Measurements from ENCODE around the gene NDOR1.

Gene NDOR1

DNA sequence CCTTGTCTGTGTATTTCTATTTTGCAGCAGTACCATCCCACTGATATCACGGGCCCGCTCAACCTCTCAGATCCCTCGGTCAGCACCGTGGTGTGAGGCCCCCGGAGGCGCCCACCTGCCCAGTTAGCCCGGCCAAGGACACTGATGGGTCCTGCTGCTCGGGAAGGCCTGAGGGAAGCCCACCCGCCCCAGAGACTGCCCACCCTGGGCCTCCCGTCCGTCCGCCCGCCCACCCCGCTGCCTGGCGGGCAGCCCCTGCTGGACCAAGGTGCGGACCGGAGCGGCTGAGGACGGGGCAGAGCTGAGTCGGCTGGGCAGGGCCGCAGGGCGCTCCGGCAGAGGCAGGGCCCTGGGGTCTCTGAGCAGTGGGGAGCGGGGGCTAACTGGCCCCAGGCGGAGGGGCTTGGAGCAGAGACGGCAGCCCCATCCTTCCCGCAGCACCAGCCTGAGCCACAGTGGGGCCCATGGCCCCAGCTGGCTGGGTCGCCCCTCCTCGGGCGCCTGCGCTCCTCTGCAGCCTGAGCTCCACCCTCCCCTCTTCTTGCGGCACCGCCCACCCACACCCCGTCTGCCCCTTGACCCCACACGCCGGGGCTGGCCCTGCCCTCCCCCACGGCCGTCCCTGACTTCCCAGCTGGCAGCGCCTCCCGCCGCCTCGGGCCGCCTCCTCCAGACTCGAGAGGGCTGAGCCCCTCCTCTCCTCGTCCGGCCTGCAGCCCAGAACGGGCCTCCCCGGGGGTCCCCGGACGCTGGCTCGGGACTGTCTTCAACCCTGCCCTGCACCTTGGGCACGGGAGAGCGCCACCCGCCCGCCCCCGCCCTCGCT, 37.5 kb upstream of the NDOR1 start:
- DNase-seq (ENCODE audit: low spot score) = no peak

DNA sequence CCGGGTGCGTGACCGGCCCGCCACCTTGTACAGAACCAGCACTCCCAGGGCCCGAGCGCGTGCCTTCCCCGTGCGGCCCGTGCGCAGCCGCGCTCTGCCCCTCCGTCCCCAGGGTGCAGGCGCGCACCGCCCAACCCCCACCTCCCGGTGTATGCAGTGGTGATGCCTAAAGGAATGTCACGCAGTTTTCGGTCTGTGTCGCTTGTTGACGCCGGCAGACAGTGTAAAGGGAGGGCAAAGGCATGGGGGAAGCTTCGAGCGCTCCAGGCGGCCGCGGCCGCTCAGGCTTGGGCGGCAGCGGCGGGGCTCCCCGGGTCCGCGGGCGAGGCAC, 37.0 kb upstream of the NDOR1 start:
- no peak for DNase-seq (ENCODE audit: low spot score)

DNA sequence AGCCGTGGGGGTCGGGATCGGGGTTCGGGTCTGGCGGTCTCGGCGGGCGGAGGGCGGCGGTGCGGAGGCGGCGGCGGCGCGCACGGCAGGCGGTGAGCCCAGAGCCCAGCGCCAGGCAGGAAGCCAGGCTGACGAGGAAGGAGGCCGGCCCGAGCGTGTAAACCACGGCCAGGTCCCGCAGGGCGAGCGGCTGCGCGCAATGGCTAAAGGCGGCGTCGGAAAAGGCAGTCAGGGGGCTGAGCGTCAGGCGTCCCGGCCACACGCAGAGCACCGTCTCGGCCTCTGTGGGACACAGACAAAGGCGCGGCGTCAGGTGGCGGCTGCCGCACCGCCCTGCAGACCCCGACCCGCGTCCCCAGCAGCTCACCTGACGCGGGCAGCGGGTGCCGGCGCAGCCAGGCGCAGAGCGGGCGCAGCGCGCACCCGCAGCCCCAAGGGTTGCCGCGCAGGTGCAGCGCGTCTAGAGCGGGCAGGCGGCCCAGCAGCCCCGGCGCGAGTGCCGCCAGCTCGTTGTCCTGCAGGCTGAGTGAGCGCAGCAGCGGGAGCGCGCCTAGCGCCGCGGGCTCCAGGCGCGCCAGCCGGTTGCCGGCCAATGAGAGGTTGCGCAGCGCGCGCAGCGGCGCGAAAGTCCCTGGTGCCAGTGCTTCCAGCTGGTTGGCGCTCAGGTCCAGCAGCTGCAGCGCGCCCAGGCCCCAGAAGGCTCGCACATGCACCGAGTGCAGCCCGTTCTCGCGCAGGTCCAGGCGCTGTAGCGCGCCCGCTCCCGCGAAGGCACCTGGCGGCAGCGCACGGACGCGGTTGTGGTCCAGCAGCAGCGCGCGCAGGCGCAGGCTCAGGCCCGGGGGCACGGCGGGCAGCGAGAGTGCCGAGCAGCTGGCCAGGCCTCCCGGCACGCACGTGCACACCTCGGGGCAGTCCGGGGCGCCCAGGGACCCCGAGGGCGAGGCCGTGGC, 36.3 kb upstream of the NDOR1 start:
- DNase-seq (ENCODE audit: low spot score) = no peak

DNA sequence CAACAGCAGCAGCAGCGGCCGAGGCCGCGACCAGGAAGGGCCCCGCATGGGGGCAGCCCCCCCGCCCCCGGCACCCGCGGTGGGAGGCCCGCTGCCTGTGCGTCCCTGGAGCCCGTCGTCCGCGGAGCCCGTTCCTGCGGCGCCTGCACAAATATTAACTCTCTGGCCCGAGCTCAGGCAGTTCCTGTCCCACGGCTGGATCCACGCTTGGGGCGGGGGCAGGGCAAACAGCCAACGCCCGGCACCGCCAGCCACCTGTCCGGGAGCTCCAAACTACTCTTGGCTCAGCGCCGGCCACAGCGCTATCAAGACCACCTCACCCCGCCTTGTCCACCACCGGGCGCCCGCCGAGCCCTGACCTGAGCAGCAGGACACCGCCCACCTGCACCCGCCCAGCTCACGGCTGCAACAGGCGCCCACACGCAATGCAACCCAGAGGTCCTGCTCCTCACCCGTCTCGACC, 35.6 kb upstream of the NDOR1 start, which contains the start of gene LRRC26:
TSS of gene LRRC26 (minus strand) at position 156 of the 463 bp plus-strand sequence. CDS start at position 48, 108 bp downstream.
- DNase-seq (ENCODE audit: low spot score) = peak; percentile 38

DNA sequence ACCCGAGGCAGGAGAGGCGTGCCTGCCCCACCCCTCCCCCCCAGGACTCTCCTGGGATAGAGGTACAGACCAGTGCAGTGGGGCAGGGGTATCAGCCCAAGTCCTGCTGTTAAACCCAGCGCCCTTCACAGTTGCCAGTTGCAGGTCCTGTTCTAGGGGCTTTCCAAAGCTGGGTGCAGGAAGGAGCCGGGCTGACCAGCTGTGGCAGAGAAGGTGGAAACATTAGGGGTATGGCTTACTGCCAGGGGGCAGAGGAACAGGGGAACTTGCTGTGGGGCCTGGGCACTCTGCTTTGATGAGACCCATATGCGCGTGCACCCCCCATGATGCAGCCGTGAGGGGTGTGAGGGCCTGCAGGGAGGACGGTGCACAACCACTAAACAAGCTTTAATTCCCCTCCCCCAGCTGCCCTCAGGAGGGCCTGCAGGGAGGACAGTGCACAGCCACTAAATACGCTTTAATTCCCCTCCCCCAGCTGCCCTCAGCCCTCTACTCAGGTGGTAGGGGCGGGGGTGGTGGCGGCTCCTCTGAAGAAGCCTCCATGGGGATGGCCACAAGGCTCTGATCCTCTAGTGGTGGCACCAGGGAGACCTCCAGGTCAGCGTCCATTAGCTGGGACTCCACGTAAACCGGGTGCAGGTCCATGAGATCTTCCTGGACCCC, 34.9 kb upstream of the NDOR1 start:
- DNase-seq (ENCODE audit: low spot score) = peak; percentile 69

DNA sequence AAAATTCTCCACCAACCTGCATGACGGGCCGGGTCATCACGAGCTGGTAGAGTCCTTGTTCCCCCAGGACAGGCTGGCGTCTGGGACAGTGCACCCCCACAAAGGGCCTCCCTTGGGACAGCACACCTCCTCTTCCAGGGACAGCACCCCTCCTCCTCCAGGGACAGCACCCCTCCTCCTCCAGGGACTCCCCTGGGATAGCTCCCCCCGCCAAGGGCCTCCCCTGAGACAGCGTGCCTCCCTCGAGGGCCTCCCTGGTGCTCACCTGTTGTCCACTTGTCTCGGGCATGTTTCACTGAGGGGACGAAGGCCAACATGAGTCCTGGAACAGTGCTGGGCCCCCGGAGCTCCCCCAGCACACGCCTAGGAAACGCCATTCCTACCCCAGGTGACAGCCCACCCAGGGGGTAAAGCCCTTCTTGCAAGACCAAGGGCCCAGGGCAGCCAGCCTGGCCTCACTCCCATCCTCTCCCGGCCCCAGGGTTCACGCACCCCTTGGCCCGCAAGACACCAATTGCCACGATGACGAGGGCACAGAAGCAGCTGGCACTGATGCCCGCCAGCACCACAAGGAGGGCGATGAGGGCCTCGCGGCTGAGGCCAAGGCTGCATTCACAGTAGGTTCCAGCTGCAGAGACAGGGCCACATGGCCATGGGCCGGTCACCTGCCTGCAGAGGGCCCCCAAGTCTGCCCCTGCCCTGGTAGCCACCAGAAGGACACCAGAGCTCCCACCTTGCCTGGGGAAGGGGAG, 34.2 kb upstream of the NDOR1 start:
- no peak for DNase-seq (ENCODE audit: low spot score)

DNA sequence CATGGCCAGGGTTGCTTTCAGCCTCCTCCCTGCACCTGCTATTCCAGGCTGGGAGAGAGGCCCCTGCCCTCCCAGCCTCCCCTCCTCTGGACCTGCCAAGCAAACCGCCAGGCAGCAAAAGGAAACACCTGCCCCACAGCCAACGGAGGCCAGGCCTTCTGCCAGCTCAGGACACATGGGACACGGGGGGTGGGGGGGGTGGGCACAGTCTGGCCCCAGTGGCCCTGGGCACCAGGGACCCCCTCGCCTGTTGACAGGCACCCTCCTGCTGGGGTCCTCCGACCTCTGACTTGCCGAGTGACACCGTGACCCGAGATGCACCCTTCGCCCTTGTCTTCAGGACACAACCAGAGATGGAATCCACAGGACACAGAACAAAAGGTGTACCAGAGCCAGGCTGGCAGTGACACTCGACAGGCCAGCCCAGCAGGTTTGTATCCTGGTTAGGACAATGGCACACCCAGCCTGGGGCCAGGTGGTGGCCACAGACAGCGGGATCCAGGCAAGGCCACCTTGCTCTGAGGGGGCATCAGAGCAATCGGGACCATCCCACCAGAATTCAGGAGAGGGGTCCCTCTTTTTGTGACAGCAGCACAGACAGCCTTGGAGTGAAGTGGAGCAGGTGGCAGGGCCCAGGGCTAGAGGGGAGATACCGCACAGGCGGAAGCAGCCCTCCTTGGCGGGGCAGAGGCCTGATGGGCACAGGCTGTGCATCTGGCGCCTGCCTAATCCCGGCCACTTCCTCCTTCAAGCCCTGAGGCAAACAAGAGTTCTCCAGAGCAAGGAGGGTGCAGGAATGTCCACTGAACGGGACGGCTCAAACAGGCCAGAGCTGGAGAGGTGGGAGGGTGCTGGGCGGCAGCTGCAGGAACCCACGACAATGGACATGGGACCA, 32.4 kb upstream of the NDOR1 start:
- peak; percentile 46 for DNase-seq (ENCODE audit: low spot score)

DNA sequence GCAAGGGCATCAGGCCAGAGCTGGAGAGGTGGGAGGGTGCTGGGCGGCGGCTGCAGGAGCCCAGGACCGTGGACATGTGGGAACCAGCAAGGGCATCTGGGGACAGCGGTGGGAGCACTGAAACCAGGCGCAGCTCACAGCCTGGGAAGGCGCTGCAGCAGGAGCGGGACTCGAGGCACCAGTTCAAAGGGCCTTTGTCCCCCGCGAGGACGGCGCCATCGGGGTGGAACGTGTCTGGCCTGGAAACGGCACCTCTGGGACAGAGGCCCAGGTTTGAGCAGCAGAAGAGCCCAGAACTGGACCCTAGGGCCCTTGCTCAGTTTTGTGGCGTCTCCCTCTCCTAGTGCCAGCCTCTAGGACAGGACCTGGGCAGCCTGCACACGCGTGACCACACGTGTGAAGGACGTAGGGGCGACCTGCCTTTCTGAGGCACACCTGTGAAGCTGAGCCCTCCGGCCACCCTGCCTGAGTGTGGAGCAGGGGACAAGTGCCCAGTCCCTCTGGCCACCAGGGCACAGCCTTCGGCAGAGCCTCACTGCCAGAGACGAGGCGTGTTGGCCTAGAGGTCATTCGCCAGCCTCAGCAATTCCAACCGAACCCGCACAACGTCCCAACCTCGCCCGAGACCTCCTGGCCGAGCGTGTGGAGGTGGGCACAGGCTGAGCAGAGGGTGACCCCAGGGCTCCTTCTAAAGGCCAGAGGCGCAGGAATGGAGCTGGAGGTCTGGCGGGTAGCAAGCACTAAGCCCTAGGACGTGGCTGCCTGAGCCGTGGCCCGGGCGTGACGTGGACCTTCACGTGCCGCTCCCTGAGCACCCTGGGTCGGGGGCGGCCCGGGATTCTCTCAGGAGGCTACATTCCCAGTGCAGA, 31.5 kb upstream of the NDOR1 start:
- DNase-seq (ENCODE audit: low spot score) = no peak

DNA sequence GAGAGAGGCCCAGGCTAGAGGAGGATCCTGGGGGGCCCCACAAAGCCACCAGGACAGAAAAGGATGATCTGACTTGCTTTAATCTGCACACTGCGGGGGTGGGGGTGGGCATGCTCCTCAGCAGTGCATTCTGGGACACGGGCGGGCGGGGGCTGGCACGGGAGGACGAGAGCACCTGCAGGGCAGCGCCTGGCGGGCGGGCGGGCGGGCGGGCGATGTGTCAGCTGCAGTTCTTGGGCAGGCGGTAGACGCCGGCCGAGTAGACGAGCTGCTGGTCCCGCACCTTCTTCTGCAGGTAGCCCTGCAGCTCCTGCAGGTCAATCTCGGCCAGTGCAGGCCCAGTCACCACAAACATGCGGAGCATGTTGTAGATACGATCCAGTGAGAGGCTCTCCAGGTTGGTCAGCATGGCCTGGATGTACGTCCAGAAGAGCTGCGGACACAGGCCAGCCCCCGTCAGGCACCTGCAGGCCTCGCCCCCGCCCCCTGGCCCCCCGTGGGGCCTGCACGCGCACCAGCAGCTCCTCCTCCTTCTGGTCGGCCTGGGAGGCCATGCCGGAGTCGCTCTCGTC, 30.7 kb upstream of the NDOR1 start:
- DNase-seq (ENCODE audit: low spot score) = peak; percentile 39

DNA sequence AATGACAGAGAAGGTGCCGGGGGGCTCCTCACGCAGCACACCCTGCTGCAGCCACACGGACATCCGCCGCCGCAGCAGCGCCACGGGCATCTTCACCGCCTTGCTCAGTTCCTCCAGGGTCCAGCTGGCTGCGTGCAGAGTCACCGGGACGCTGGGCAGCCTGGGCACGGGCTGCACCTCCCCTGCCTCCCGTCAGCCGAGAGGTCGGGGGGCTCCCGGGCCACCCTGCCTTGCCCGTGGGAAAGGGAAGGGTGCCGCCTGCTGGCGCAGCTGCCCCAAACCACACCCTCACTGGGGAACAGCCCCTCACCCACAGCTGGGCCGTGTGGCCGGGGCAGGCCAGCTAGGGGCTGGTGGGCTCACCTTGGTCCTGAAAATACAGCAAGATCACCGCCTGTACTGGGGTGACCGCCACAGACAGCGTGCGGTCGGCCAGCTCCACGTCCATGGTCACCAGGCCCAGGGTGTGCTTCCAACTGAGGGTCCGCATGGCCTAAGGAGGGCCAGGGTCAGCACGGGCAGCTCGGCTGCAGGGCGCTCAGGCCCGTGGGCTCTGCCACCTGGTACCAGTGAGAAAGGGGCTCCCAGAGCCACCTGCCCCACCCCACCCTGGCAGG, 30.0 kb upstream of the NDOR1 start:
- peak; percentile 46 for DNase-seq (ENCODE audit: low spot score)

DNA sequence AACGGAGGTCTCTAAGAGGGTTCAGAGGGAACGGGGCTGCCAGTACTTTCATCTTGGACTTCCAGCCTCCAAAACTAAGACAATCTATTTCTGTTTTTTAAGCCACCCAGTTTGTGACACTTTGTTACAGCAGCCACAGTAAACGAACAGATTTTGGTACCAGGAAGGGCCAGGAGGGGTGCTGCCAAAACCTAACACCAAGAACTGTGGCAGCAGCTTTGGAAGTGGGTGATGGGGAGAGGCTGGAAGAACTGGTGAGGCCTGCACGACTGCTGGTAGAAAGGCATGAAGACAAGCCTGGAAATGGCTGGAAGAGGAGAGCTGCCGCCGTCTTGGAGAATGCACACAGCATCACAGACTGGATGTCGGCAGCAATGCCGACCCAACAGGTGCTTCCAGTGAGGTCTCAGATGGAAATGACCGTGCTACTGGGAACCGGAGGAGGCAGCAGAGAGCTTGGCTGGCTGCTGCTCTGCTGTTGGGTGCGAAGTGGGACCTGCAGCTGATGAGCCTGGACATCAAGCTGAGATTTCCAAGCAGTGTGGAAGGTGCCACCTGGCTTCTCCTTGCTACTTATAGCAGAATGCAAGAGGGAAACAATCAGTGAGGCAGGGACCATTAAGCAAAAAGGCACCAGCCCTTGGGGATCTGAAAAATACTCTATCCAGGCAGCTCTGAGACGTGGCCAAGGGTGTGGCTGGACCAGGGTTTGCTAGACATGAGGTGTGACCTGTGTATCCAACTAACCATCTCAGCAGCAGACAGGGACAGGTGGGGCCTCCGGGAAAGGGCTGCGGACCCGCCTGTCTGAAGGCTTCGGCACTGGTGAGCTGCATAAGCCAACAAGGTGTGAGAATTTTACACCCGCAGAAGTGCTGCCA, 29.0 kb upstream of the NDOR1 start:
- DNase-seq (ENCODE audit: low spot score) = peak; percentile 69

DNA sequence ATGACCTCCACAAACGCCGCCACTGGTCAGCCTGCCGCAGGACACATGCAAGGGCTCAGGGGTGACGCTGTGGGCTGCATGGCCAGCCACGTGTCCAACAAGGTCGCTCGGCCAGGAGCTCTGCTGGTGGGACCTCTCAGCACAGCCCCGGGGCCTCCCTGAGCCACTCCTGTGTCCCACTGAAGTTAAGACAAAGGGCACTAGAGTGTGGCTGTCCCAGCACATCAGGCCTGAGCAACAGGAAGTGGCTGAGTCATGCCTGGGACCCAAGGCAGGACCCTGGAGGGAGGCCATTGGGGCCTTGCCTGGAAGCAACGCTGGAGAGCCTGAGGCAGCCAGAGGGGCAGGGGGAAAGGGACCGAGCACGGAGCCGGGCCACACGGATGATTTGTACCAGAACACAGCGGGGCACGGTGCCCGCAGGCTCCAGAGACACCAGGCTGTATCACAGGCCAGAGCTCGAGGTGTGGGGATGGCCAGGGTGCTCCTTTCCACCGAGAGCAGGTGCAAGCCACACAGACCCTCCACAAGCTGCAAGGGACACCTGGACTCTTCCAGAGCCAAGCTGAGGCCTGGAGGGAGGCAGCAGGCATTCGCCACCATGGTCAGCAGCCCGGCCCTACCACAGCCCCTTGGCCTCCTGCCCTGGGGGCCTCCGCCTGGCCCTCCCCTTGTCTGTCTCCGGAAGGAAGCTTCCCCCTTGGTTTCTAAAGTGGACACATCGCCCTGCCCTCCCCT, 27.1 kb upstream of the NDOR1 start:
- no peak for DNase-seq (ENCODE audit: low spot score)

DNA sequence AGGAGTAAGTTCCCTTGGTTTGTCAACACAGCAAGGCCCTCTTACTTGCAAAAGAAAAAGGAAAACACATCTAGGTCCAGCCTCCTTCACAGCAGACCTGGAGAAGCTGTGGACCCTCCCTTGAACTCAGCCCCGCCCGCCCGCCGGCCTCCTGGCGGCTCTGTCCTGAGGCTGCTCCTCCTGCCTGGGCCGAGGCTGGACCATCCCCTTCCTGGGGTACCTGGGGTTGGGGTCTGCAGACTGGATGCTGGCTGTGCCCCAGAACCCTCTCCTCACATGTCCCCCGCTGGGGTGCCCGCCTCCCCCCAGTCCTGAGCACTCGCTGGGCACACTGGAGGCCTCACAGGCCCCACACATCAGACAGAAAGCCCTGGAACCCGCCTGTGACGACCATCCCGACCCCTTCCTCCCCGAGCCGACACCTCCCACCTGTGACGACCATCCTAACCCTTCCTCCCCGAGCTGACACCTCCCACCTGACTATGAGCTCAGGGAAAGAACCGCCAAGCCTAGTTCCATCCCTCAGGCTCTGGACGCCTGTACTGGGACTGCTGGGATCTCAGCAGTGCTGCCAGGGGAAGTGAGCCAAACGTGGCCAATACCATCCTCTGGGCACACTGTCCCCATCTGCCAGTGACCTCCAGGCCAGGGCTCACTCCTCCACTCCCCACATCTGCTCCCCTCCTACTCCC, 26.4 kb upstream of the NDOR1 start:
- DNase-seq (ENCODE audit: low spot score) = no peak

DNA sequence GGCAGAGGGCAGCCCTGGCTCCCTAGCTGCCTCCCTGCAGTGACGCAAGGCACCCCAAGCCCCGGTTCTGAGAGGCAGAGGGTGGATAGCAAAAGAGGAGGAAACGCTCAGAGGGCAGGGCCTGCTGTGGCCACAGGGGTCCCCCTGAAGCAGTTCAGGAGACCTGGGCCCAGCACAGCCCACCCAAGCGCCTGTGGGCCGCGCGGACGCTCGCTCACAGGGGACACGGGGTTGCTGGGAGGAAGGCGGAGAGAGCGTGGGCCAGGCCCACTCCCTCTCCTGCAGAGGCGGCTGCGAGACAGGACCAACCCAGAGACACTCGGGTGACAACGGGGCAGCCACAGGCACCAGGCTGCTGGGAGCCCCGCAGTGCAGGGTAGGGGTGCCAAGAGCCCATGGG, 25.7 kb upstream of the NDOR1 start:
- no peak for DNase-seq (ENCODE audit: low spot score)

DNA sequence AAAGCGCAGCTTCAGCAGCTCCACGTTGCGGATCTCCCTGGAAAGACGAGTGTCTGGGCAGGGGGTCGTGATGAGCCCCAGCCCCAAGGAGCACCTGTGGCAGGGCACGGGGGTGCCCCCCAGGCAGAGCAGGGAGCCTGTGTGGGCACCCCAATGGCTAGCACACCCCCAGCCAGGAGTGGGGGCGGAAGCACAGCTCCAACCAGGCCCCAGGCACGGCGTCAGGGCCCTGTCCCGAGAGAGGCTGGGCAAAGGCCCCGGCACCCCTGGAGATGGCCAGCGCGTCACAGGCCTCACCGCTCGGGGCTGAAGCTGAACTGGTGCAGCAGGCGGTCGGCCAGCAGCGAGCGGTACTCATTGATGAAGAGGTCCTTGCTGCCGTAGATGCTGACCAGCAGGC, 25.0 kb upstream of the NDOR1 start:
- no peak for DNase-seq (ENCODE audit: low spot score)

DNA sequence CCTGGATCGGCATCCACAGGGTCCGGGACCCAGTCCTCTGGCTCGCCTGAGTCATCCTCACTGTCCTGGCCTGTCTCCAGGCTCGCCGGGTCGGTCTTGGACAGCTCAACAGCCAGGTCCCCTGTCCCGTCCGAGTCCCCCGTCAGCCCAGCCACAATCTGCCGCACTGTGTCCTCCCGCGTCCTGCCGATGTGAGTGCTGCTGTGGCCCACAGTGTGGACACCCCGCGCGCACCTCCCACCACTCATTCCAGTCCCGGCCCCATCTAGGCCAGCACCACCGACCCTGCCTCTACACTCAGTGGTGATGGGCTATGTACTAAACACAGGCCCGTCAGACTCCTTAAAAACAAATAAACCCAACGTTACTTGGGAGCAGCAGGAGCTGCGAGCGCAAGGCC, 23.8 kb upstream of the NDOR1 start:
- no peak for DNase-seq (ENCODE audit: low spot score)

Measured in NAMALWA (cell line).